GM21825 (cell line): Measurements from ENCODE around the gene DGLUCY.
"Not testable (repeated sequence)": the region's sequence is repeated elsewhere in the genome, so short reads cannot be mapped to it uniquely, and the experiment has no call there.

ENCODE experiments used
- ATAC-seq: cut with Tn5 transposase; IDR thresholded peaks from one replicate; pipeline ENCODE4 v1.9.1; 2021; ENCODE audit warnings: mild to moderate bottlenecking, moderate library complexity; ENCODE audit not compliant: unreplicated experiment

The DGLUCY gene

GRCh38 chr14:91167380-91167770 is 53.5 kb downstream of the DGLUCY start:
- ATAC-seq = no peak

GRCh38 chr14:91169951-91170350 is 56.1 kb downstream of the DGLUCY start:
- ATAC-seq = no peak

GRCh38 chr14:91170504-91171121 is 56.7 kb downstream of the DGLUCY start:
- ATAC-seq = no peak

GRCh38 chr14:91171291-91171690 is 57.4 kb downstream of the DGLUCY start:
- no peak for ATAC-seq

- no peak for ATAC-seq
Measured at GRCh38 chr14:91173221-91173670, 59.4 kb downstream of the DGLUCY start.

GRCh38 chr14:91173904-91174303 is 60.0 kb downstream of the DGLUCY start:
- no peak for ATAC-seq

GRCh38 chr14:91175291-91176201 is 61.7 kb downstream of the DGLUCY start:
- ATAC-seq = no peak

- no peak for ATAC-seq
Measured at GRCh38 chr14:91177073-91178034, 63.5 kb downstream of the DGLUCY start.

- no peak for ATAC-seq
Measured at GRCh38 chr14:91180611-91181010, 66.7 kb downstream of the DGLUCY start.

GRCh38 chr14:91182753-91183152 is 68.9 kb downstream of the DGLUCY start:
- not testable (repeated sequence) for ATAC-seq

GRCh38 chr14:91184559-91184958 is 70.7 kb downstream of the DGLUCY start:
- no peak for ATAC-seq

- no peak for ATAC-seq
Measured at GRCh38 chr14:91185721-91186120, 71.8 kb downstream of the DGLUCY start.

GRCh38 chr14:91186515-91187066 is 72.7 kb downstream of the DGLUCY start:
- no peak for ATAC-seq

- ATAC-seq = no peak
Measured at GRCh38 chr14:91187271-91187670, 73.4 kb downstream of the DGLUCY start.

GRCh38 chr14:91190853-91191252 is 77.0 kb downstream of the DGLUCY start:
- no peak for ATAC-seq

GRCh38 chr14:91193069-91193468 is 79.2 kb downstream of the DGLUCY start:
- ATAC-seq = no peak

GRCh38 chr14:91195881-91196280 is 82.0 kb downstream of the DGLUCY start:
- ATAC-seq = no peak

GRCh38 chr14:91197631-91198030 is 83.8 kb downstream of the DGLUCY start:
- ATAC-seq = no peak

GRCh38 chr14:91200802-91201201 is 86.9 kb downstream of the DGLUCY start:
- not testable (repeated sequence) for ATAC-seq

GRCh38 chr14:91202234-91202974 is 88.5 kb downstream of the DGLUCY start:
- no peak for ATAC-seq
